HG02840 (cell line): ENCODE data around the gene HDHD2.

Source experiments
- ATAC-seq: cut with Tn5 transposase; IDR thresholded peaks from one replicate; pipeline ENCODE4 v1.9.1; 2021; ENCODE audit warnings: mild to moderate bottlenecking, moderate library complexity, moderate number of reproducible peaks; ENCODE audit not compliant: unreplicated experiment, low FRiP score

Gene HDHD2

GRCh38 chr18:47149457-47150028 lies 757 bp downstream of the HDHD2 start:
- ATAC-seq: no peak

- ATAC-seq: no peak
Measured at GRCh38 chr18:47146206-47146605, 4.1 kb downstream of the HDHD2 start.

GRCh38 chr18:47143899-47144485 lies 6.3 kb downstream of the HDHD2 start:
- no peak for ATAC-seq

GRCh38 chr18:47143153-47143552 lies 7.1 kb downstream of the HDHD2 start:
- ATAC-seq: no peak

GRCh38 chr18:47141289-47141688 lies 9.0 kb downstream of the HDHD2 start:
- no peak for ATAC-seq

GRCh38 chr18:47121146-47121545 lies 29.2 kb downstream of the HDHD2 start:
- ATAC-seq: no peak

GRCh38 chr18:47120428-47120827 lies 29.9 kb downstream of the HDHD2 start:
- peak; percentile 97 for ATAC-seq

GRCh38 chr18:47118981-47119380 lies 31.3 kb downstream of the HDHD2 start:
- no peak for ATAC-seq

GRCh38 chr18:47115205-47115604 lies 35.1 kb downstream of the HDHD2 start:
- no peak for ATAC-seq

- ATAC-seq: no peak
Measured at GRCh38 chr18:47113796-47114540, 36.3 kb downstream of the HDHD2 start.

- ATAC-seq: no peak
Measured at GRCh38 chr18:47110492-47111274, 39.6 kb downstream of the HDHD2 start.

GRCh38 chr18:47109720-47110119 lies 40.6 kb downstream of the HDHD2 start:
- ATAC-seq: no peak

GRCh38 chr18:47108998-47109405 lies 41.3 kb downstream of the HDHD2 start:
- ATAC-seq: no peak

GRCh38 chr18:47108373-47108772 lies 41.9 kb downstream of the HDHD2 start:
- ATAC-seq: no peak

- ATAC-seq: no peak
Measured at GRCh38 chr18:47100212-47100831, 50.0 kb downstream of the HDHD2 start.

- no peak for ATAC-seq
Measured at GRCh38 chr18:47095810-47096209, 54.5 kb downstream of the HDHD2 start.

GRCh38 chr18:47087676-47088075 lies 62.6 kb downstream of the HDHD2 start:
- no peak for ATAC-seq

GRCh38 chr18:47081578-47081977 lies 68.7 kb downstream of the HDHD2 start:
- ATAC-seq: no peak

GRCh38 chr18:47080872-47081271 lies 69.4 kb downstream of the HDHD2 start:
- ATAC-seq: no peak

GRCh38 chr18:47077111-47077510 lies 73.2 kb downstream of the HDHD2 start:
- ATAC-seq: no peak
